Hematopoietic multipotent progenitor cell treated with erythropoietin and hydrocortisone succinate and interleukin-3 and kit ligand, for 17 days (in vitro differentiated cells): Measurements from ENCODE around the gene SPPL2B.

Experiments
- DNase-seq: peaks from one replicate; pipeline ENCODE4 v3.0.0-alpha.2; 2015; ENCODE audit warnings: low spot score

Gene SPPL2B

GRCh38 chr19:2321565-2322283, 6.8 kb upstream of the SPPL2B start:
- DNase-seq: no peak

GRCh38 chr19:2323707-2324106, 4.8 kb upstream of the SPPL2B start:
- DNase-seq: no peak

- no peak for DNase-seq
These were observed 4.1 kb upstream of the SPPL2B start for GRCh38 chr19:2324220-2324948.

GRCh38 chr19:2325281-2326046, 3.0 kb upstream of the SPPL2B start:
- no peak for DNase-seq

GRCh38 chr19:2326699-2327360, 1.7 kb upstream of the SPPL2B start:
- no peak for DNase-seq

- peak; percentile 21 for DNase-seq
These were observed 597 bp upstream of the SPPL2B start for GRCh38 chr19:2327773-2328400.

- DNase-seq: no peak
These were observed 630 bp downstream of the SPPL2B start for GRCh38 chr19:2329149-2329478.

- no peak for DNase-seq
These were observed 1.0 kb downstream of the SPPL2B start for GRCh38 chr19:2329501-2329916.

GRCh38 chr19:2330255-2330631, 1.8 kb downstream of the SPPL2B start:
- no peak for DNase-seq

GRCh38 chr19:2330632-2331284, 2.3 kb downstream of the SPPL2B start:
- DNase-seq: no peak

GRCh38 chr19:2331601-2332246, 3.2 kb downstream of the SPPL2B start:
- DNase-seq: no peak

GRCh38 chr19:2332341-2333026, 4.0 kb downstream of the SPPL2B start:
- no peak for DNase-seq

GRCh38 chr19:2333027-2333806, 4.7 kb downstream of the SPPL2B start:
- DNase-seq: no peak

- DNase-seq: no peak
These were observed 5.3 kb downstream of the SPPL2B start for GRCh38 chr19:2333807-2334211.

- no peak for DNase-seq
These were observed 5.9 kb downstream of the SPPL2B start for GRCh38 chr19:2334426-2334825.

- peak; percentile 24 for DNase-seq
These were observed 6.7 kb downstream of the SPPL2B start for GRCh38 chr19:2334986-2335846.

GRCh38 chr19:2335848-2336247, 7.4 kb downstream of the SPPL2B start:
- DNase-seq: no peak

GRCh38 chr19:2336528-2337328, 8.2 kb downstream of the SPPL2B start:
- DNase-seq: no peak
